CD4-positive, alpha-beta T cell treated with Interleukin-1 beta for 1 hour (primary cell): ENCODE measurements around the gene NAA60.
"Not testable (repeated sequence)": the region's sequence is repeated elsewhere in the genome, so short reads cannot be mapped to it uniquely, and the experiment has no call there.

Experiments used
- DNase-seq, 2 donors: peaks; one replicate each; pipeline ENCODE4 v3.0.0-alpha.2; 2020 to 2022

NAA60 gene

DNA sequence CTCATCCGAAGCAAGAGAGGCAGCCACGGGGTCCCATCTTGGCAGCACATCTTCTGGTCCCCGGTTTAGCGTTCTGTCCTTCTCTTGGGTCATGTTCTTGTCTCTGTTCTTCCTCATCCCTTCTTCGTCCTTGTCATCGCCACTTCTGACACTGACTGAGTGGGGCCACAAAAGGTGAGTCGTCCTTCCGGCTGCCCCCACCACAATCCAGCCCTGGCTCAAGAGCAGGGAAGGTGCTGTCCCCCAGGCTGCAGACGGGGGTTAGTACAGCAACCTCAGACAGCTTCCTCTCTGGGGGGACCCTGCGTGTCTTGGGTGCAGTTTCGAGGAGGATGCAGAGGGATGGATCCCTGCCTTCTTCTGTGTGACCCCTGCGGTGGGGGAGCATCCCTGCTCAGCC is 21.8 kb downstream of the NAA60 start:
- no peak for DNase-seq

DNA sequence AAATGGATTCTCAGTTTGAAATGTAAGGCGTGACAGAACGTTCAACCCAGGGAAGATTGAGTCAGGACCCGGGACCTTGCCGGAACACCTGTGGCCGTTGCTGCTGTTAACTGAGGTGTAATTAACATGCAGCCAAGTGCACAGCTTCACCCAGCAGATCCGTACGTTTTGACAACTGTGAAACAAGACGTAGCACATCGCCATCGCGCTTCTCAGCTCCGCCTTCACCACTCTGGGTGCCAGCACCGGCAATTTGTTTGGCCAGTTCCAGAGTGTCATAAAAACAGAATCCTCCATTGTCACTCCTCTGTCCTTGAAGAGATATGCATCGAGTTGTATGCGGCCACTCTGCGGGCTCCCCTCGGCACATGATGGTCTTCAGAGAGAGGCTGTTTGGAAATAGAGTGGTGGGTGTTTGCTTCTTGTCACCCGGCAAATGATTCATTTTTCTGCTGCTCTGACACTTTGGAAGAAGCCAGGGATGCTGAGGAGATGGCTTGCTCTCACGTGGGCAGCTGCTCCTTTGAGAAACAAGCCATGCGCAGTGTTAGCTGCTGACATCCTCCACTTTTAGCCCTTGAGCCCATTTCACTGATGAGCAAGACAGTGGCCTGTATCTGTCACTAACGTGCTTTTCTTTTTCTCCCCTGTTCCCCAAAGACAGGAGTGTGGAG is 22.6 kb downstream of the NAA60 start:
- DNase-seq, result no peak

DNA sequence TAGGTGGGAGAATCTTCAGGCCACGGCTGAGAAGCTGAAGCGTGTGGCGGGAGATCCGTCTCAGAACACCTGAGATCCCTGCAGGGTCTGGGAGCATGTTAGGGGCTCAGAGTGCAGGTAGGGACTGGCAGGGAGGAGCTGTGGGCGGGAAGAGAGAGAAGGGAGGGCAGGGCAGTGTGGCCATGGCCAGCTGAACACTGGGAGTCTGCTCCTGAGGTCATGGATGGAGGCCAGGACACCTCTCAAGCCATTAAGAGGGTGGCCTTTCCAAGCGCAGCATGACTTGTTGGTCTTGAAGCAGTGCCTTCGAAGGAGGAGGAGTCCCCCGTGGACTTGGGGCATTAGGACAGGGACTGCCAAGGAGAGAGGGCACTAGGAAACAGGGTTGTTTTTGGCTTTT is 23.7 kb downstream of the NAA60 start:
- DNase-seq, result no peak

DNA sequence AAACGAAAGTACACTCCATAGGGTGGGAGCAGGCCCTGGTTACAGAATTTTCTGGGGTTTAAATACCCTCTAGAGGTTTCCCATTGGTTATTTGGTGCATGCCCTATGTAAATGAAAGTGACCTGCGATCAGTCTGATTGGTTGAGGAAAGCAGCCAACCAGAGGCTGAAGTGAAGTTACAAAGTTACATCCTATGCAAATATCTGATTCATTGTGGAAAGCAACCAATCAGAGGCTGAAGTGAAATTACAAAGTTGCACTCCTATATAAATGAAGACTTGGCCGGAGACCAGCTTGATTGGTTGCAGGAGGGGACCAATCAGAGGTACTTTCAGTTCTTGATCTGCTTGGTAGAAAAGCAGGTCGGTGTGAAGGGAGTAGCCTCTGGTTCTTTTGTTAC is 24.4 kb downstream of the NAA60 start:
- DNase-seq, result no peak

DNA sequence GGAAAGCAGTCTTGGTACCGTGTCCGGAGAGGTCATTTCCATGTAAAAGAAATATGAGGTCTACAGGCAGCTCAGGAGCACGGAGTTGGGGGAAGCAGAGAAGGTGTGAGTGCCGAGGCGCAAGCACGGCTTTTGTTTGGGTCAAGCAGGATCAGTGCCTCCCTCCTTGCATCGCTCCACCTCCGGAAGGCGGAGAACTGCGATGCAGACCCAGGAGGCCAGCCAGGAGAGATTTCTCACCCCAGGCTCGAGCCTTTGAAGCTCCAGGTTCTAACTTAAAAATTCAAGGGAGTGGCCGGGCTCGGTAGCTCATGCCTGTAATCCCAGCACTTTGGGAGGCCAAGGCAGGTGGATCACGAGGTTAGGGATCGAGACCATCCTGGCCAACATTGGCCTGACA is 25.0 kb downstream of the NAA60 start:
- no peak for DNase-seq

DNA sequence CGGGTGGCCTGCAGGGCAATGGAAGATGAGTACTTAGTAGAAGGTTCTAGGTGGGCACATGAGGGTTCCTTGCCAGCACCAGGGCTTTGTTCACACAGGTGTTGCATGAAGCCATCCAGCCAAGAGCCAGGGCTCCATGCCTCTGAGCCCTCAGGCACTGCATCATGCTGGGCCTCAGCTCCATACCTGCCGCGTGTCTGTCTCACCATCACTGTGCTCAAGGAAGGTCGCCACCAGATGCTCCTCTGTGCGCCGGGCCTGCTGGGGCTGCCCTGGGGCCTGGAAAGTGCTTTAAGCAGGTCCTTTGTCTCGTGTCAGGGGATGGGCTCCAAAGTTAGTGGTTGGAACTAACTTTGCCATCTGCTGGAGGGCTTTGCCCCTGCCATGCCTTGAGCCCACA is 26.3 kb downstream of the NAA60 start:
- no peak for DNase-seq

DNA sequence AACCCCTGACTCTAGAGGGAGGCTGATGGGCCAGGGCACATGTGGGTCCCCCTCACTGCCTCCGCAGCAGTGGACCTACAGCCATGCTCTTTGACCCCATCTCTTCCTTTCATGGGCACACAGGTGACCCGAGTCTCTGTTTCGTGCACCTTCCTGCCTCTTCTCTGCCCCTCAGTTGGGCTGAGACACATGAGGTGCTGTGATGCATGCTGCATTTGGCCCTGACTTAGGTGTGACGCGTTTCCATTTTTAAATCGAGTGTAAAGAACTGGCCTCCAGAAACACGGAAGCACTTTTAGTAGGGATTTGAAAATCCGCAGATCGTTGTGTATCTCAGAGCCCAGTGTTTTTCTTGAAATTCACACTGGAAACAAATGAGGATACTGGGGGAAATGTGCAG is 27.2 kb downstream of the NAA60 start:
- DNase-seq, result no peak

DNA sequence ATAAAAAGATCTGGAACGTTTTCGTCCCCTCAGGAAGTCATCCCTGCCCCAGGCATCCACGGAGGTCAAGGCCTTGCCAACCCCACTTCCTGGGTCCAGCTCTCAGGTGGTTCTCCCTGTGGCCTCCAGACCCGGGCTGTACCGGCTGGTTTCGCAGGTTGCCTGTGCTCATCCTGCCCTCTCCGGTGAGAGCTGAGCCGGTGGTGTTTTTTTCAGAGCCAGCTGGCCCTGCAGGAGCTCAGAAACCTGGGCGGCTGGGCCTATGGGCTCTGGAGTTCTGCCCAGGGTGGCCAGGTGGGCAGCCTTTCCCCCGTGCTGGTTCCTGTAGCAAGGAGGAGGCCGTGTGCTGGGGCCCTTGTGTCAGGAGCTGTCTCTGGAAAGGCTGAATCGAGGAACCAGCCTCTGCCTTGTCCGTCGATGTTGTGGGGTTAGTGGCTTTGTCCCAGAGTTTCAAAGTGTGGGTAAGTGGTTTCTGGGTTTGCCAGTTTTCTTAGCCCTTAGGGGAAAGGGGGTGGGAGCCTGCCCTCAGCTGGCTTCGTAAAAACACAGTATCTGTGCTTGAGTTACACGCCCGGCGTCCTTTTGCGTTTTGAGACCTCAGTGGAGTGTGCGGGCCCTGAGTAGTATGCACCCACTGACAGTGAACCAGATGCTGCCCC is 28.2 kb downstream of the NAA60 start:
- DNase-seq, result no peak

DNA sequence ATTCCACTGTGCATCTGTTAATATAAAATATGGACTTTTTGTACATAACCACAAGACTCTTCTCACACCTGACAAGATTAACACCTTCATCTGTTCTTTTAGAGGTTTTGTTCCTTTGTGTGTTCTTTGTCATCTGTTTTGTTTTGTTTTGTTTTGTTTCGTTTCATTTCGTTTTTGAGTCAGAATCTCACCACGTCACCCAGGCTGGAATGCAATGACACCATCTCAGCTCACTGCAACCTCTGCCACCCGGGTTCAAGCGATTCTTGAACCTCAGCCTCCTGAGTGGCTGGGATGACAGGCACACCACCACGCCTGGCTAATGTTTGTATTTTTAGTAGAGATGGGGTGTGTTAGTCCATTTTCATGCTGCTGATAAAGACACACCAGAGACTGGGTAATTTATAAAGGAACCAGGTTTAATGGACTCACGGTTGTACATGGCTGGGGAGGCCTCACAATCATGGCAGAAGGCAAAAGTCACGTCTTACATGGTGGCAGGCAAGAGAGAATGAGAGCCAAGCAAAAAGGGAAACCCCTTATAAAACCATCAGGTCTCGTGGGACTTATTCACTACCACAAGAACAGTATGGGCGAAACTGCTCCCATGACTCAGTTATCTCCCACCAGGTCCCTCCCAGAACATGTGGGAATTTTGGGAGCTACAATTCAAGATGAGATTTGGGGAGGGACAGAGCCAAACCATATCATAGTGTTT is 29.6 kb downstream of the NAA60 start:
- no peak for DNase-seq

DNA sequence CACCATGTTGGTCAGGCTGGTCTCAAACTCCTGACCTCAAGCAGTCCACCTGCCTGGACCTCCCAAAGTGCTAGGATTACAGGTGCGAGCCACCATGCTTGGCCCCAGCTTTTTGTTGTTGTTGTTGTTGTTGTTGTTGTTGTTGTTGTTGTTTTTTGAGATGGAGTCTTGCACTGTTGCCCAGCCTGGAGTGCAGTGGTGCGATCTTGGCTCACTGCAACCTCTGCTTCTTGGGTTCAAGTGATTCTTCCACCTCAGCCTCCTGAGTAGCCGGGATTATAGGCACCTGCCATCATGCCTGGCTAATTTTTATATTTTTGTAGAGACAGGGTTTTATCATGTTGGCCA is 30.1 kb downstream of the NAA60 start:
- not testable (repeated sequence) for DNase-seq

DNA sequence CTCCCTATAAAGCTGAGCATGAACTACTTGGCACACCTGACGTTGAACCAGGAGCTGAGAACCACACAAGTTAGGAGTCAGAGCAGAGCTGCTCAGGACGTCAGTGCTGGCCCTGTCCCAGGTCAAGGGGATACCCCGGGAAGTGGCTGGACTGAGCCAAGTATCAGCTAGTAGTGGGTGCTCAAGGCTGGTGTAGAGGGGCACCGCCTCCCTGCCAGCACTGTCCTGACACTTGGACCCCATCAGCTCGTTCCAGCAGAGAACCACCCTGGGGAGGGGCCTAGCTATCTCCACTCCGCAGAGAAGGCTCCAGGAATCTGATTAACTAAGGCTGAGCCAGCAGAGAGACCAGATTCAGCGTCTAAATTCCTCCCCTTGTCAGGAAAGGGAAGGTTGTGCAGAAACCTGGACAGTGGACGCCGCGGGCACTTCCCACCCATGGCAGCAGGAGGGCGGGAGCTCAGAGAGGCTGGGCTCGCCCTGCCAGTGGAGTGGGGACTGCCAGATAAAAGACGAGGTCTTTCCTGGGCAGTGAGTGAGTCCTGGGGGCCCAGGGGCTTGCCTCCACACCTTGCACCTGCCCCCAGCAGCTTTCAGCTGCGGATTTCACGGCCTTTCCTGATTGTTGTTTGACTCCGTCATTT is 30.8 kb downstream of the NAA60 start:
- no peak for DNase-seq

DNA sequence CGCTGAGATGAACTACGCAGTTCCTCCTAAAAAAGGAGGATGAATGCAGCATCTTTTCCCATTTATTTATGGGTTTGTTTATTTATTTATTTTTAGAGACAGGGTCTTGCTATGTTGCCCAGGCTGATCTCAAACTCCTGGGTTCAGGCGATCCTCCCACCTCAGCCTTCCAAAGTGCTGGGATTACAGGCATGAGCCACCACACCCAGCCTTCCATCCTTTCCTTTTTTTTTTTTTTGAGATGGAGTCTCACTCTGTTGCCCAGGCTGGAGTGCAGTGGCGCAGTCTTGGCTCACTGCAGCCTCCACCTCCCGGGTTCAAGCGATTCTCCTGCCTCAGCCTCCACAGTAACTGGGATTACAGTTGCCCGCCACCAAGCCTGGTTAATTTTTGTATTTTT is 31.4 kb downstream of the NAA60 start:
- DNase-seq, result not testable (repeated sequence)

DNA sequence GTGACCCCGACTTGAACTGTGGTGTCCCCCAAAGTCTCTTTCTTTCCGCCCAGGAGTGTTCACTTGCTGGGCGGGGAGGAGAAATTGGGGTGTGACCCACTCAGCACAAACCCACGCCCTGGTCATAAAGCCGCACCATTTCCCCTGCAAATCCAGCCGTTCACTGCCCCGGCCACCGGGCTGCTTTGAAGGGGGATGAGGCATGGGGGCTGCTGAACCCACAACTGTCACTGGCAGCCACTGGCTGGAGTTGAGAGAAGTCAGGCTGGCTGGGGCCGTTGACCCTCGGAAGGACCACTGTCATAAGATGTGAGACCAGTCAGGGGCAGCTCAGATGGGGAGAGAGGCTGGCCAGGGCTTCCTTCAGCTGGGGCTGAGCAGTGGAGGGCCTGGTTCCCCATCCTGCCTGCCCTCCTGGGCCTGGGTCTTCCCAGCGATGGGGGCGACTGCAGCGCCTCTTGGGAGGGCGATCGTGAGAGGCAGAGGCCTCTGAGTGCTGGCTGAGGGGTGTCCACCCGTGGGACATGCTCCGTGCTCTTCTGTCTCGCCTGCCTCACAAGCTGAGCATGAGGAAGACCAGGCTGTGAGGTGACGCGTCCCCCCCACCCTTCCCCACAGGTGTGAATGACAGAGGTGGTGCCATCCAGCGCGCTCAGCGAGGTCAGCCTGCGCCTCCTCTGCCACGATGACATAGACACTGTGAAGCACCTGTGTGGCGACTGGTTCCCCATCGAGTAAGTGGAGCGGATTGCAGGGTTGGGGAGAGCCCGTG is 32.3 kb downstream of the NAA60 start:
- no peak for DNase-seq

DNA sequence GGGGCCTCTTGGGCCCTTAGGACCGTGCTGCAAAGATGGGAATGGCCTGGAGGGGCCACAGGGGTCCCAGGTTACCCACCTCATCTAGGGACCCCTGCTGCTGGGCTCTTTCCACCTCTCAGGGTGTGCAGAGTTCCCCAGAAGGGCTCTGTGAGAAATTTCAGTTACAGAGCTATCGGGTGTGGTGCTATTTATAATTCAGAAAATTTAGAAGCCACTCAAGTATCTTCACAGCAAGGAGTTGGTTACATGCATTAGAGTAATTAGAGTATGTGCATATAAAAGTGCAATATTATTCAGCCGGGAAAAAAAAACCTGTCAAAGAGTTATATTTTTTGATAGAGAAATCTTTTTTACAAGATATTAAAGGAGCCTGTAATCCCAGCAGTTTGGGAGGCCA is 32.9 kb downstream of the NAA60 start:
- no peak for DNase-seq

DNA sequence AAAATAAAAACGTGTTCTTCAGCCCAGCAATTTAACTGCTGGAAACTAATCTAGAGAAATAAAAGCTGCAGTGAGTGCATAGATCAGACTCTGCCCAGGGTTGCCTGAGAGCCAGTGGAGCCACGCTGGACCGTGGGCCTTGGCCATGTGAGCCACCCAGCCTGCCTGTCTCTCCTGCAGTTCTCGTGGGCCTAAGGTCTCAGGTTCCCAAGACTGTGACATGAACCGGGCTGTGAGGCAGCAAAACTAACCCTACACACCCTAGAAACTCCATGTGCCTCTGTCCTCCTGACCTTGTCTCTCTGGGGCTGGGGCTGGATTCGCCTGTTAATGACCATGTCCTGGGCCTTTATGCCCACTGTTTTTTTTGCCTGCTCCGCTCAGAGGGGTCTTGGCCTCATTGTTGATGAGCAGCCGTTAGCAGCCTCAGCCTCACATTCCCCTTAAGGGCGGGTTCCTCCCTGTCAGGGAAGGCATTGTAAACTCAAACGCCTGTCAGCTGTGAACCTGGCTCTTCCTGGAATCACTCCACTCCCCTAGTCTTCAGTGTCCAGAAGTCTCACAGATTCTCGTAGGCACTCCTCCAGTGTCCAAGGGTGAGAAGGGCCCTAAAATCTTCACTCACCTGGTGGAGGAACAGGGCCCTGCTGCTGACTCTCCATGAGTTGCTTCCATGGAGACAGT is 34.9 kb downstream of the NAA60 start:
- DNase-seq, result no peak

DNA sequence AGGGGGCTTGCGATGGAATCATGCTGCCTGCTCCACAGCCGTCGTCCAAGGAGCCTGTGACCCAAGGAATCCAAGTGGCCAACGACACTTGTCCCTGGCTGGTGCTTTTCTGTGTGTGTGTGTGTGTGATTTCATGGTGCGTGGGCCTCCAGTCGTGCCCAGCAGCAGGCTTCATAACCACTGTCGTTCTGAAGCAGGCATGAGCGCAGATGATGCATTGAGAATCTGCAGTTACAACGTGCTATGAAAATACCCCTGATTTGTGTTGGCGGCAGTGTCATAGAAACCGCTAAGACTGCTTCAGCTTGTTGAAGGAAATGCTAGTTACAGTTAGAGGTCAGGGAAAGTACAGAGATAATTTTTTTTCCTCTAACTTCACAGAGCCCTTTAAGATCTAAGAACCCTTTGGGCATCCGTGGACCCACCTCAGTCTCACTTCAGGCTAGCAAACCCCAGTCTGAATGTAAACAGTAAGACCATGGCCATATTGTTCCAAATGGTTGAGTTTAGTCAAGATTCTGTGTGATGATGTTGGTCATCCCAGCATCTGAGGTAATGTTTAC is 36.3 kb downstream of the NAA60 start:
- DNase-seq, result no peak

DNA sequence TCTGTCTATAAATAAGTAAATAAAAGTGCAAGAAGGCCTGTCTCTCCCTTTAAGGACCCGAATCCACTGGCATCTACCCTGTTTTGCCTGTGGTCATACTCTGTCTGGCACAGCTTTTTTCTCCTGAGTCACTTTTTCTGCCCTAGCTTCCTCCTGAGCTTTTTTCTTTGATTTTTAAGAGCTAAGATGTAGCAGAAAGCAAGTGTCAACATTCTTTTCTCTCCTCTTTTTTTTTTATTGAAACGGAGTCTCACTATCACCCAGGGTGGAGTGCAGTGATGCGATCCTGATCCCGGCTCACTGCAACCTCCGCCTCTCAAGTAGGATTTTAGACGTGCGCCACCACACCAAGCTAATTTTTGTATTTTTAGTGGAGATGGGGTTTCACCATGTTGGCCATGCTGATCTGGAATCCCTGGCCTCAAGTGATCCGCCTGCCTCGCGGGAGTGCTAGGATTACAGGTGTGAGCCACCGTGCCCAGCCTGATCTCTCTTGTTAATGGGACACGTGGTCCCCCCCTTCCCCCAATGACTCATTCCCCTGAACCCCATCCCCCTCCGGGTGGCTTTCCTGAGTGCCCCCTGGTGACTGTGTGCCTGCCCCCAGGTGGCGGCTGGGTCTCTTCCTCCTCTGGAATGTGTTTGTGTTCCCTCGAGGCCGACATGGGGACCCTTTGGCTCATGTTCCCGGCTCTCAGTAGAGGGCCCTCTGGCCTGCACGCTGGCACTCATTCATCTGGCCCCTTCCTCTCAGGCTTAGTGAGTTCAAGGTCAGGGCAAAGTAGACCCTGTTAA is 37.6 kb downstream of the NAA60 start:
- no peak for DNase-seq

DNA sequence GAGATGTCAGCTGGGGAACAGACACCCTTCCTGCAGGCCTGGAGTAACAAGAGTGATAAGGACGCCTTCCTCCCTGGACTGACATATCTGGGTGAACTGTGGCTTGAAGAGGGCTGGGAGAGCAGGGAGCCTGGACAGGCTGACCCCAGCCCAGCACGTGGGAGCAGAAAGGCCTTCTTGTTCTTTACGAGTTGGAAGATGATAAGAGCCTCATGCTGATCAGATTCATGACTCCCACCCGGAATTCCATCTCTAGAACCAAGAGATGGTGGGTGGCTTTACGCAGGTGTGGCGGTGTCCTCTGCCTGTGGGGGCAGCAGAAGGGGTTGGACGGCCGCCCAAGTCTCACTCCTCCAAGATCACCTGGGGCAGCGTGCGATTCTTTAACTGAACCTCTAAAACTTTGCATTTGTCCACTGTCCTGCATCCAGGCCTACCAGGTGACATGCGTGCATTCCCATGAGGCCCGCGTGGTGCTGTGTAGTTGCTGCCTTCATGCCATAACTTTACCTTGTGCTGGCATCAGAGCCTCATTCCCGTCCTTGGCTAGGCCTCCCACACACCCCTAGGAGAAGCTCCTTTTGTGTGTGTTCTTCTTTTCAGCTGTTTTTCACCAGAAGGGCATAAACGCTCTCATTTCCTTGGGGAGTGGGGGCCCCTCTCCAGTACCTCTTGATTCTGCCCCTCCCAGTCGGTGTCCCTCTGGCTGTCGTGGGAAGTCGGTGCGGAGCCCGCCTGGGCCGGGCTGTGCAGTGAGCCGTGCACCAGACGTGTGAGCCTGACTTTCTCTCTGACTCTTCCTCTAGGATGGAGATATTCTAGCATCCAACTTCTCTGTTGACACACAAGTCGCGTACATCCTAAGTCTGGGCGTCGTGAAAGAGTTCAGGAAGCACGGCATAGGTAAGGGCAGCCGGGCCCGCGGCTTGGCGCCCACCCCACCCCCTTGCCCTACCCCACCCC is 38.5 kb downstream of the NAA60 start:
- no peak for DNase-seq

DNA sequence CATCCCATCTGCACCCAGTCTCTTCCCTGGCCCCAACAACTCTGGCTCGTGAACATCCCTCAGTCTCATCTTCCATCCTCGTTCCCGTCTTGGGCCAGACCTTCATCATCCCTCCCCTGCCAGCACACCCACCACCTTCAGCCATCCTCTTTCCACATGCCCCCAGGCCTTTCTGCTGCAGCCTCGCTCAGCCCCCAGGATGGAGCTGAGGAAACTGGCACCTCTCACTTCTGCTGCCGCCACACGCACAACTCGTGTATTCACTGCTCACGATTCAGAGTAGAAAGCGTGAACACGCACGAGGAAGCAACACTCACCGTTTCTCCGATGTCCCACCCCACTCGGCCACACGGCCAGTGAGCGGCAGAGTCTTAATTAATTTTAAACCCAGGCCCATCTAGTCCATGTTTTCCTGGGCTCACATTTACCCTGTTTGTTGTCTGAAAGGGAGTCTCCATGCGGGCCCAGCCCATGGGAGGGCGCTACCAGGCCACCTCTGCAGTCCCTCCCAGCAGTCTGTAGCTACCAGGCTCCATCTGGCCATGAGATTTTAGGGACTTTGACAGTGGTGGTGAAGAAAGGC is 39.3 kb downstream of the NAA60 start:
- no peak for DNase-seq
